Chondrocyte (in vitro differentiated cells): ENCODE data around the gene ART1. TPM values are rescaled to one million over a fixed set of nuclear protein-coding genes. Genes with fewer than 3 reads are reported as not detected.

Experiments
- DNase-seq: peaks from one replicate; pipeline ENCODE4 v3.0.0; 2021; ENCODE audit warnings: mixed read lengths, low spot score
- H3K27ac Mint-ChIP-seq: one replicate; pipeline ENCODE4 v1.8.0; 2021; ENCODE audit warnings: mild to moderate bottlenecking, moderate library complexity, mixed read lengths; ENCODE audit not compliant: unreplicated experiment
- H3K27me3 Mint-ChIP-seq: 2 replicates; pipeline ENCODE4 v1.8.0; 2021; ENCODE audit warnings: low read depth, mixed read lengths
- H3K36me3 Mint-ChIP-seq: 2 replicates; pipeline ENCODE4 v1.8.0; 2021; ENCODE audit warnings: low read depth, mixed read lengths
- H3K4me1 Mint-ChIP-seq: 2 replicates; pipeline ENCODE4 v1.8.0; 2021; ENCODE audit warnings: low read depth, mild to moderate bottlenecking, mixed read lengths
- H3K4me3 Mint-ChIP-seq: one replicate; pipeline ENCODE4 v1.8.0; 2021; ENCODE audit warnings: mild to moderate bottlenecking, moderate library complexity, mixed read lengths; ENCODE audit not compliant: unreplicated experiment
- H3K9me3 Mint-ChIP-seq: 2 replicates; pipeline ENCODE4 v1.8.0; 2021; ENCODE audit warnings: low read depth, mixed read lengths
- total RNA-seq: library from RNA; stranded (reverse); gene quantifications from 3 replicates; pipeline ENCODE4 v1.2.1, GENCODE V29; 2021
- TF ChIP-seq, protein P1 (sequence below): fragments of 200-600 bp; sonication (generic); IDR thresholded peaks from 2 replicates; pipeline ENCODE4 v1.5.0; 2021; ENCODE audit warnings: antibody characterized with exemption, mild to moderate bottlenecking, moderate library complexity

ART1 gene
- total RNA-seq, 1 donor from 2014 or later: not detected

DNA sequence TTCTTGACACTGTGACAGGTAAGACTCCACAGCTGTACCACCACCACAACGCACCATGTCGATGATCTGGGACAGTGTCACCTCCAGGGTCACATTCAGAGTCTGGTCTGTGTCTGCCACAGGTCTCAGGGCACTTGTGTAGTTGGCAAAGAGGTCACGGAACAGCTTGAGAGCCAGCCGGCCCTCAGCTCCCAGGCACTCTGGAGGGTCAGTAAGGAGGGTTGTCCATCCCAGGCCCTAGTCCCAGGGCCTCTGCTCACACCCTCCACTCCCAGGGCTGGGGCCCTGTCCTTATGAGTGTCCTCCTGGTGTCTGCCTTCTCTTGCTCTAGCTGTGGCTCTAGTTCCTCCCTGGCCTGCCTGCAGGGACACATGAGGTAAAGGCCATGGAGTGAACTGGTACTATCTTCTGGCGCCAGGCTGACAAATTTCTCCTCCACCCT lies 24.8 kb downstream of the ART1 start:
- no peaks in the 10 kb centered on the region for H3K27me3 Mint-ChIP-seq
- H3K4me3 Mint-ChIP-seq: no peak overlapping the region
- no peaks in the 10 kb centered on the region for H3K9me3 Mint-ChIP-seq
- TF ChIP-seq, protein P1, sequence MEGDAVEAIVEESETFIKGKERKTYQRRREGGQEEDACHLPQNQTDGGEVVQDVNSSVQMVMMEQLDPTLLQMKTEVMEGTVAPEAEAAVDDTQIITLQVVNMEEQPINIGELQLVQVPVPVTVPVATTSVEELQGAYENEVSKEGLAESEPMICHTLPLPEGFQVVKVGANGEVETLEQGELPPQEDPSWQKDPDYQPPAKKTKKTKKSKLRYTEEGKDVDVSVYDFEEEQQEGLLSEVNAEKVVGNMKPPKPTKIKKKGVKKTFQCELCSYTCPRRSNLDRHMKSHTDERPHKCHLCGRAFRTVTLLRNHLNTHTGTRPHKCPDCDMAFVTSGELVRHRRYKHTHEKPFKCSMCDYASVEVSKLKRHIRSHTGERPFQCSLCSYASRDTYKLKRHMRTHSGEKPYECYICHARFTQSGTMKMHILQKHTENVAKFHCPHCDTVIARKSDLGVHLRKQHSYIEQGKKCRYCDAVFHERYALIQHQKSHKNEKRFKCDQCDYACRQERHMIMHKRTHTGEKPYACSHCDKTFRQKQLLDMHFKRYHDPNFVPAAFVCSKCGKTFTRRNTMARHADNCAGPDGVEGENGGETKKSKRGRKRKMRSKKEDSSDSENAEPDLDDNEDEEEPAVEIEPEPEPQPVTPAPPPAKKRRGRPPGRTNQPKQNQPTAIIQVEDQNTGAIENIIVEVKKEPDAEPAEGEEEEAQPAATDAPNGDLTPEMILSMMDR: no peak
- no peak for DNase-seq
- H3K36me3 Mint-ChIP-seq: peaks cover 36% of the 10 kb centered on the region
- no peak overlapping the region for H3K27ac Mint-ChIP-seq
- peaks cover 3% of the 10 kb centered on the region for H3K4me1 Mint-ChIP-seq

DNA sequence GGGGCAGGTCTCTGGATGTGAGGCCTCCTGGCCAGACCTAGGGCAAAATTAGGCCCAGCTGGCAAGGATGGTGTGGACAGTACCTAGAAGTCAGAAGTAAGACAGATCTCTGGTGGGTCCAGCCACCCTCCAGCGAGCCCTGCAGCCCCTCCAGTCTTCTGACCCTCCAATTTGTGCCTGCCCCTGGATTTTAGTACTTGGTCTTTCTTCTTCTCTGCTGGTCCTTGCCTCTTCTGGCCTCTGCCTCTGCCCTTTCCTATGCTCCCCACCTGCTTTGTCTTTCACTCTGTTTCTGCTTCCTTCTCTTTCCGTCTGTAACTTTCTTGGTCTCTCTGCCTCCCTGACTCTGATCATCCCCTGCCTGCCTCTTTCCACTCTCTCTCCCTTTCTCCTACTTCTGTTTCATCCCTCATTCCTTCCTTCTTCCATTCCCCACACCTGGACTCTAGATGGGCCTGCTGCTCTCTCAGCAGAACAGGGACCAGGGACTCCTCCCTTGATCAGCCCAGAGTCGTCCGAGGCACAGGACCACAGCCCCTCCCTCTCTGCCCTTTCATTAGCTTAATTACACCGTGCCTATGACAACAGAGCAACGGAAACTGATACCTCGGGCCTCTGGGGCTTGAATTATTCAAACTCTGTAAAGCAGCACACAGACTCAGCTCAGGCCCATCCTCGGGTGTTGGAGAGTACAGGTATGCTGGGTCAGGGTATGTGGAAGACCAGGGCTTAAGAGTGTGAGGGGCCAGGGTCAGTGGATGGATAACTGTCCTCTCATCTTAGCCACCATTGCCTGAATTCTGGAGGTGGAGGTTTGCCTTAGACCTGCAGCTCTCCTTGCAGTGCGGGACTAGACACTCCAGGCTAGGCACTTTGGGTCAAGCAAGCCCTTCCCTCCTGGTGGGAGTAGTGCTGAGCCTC lies 26.7 kb downstream of the ART1 start, which contains the start of gene CHRNA10:
Gene CHRNA10 (minus strand): TSS at position 51 of the 921 bp plus-strand sequence. CDS start 72 bp downstream, outside the sequence.
- H3K36me3 Mint-ChIP-seq: peaks cover 40% of the 10 kb centered on the region
- H3K4me3 Mint-ChIP-seq: no peak within 1 kb of the TSS
- TF ChIP-seq, protein P1: no peak
- no peaks in the 10 kb centered on the region for H3K9me3 Mint-ChIP-seq
- no peaks in the 10 kb centered on the region for H3K27me3 Mint-ChIP-seq
- H3K27ac Mint-ChIP-seq: peak within 1 kb of the TSS; percentile 33
- DNase-seq: no peak
- H3K4me1 Mint-ChIP-seq: peaks cover 3% of the 10 kb centered on the region

DNA sequence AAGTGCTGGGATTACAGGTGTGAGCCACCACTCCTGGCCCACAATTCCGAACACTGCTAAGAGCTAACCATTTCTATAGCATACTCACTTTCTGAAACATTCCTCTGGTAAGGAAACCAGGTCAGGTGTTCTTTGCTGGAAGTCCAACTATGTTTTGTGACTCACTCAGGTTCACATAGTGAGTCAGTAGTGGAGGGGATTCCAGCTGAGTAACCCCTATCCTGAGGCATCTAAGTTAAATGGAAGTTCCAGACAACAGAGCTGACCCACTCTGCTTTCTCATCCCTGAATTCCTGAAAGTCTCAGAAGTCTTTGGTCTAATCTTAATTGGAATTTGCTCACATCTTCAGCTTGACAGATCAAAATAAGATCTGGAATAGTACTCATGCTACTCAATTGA lies 29.3 kb downstream of the ART1 start:
- TF ChIP-seq, protein P1: no peak
- Mint-ChIP-seq H3K4me3 (no peak overlapping the region), H3K27me3 (no peaks in the 10 kb centered on the region), H3K4me1 (peaks cover 3% of the 10 kb centered on the region), H3K36me3 (peaks cover 47% of the 10 kb centered on the region), H3K27ac (no peak overlapping the region), H3K9me3 (no peaks in the 10 kb centered on the region)
- DNase-seq: no peak

DNA sequence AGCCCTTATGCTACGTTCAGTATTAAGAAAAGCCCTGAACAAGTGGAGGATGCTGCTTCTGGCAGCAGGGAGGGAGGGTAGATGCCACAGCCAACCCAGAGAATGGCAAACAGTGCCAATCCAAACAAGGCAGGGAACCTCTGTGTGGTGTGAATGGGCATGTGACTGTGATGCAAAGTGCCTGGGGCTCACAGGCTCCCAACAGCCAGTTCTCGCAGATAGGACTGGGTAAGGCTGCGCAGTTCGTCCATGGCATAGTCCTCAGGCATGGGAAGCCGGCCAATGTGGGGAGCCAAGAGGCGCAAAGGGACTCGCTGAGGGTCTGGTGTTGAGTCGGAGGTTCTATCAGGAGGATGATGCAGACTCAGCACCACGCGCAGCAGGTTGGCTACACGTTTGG lies 31.0 kb downstream of the ART1 start:
- no peak for DNase-seq
- H3K9me3 Mint-ChIP-seq: no peaks in the 10 kb centered on the region
- H3K27ac Mint-ChIP-seq: peak overlapping the region; percentile 11
- TF ChIP-seq, protein P1: no peak
- no peaks in the 10 kb centered on the region for H3K27me3 Mint-ChIP-seq
- H3K36me3 Mint-ChIP-seq: peaks cover 53% of the 10 kb centered on the region
- no peak overlapping the region for H3K4me3 Mint-ChIP-seq
- H3K4me1 Mint-ChIP-seq: peaks cover 3% of the 10 kb centered on the region

DNA sequence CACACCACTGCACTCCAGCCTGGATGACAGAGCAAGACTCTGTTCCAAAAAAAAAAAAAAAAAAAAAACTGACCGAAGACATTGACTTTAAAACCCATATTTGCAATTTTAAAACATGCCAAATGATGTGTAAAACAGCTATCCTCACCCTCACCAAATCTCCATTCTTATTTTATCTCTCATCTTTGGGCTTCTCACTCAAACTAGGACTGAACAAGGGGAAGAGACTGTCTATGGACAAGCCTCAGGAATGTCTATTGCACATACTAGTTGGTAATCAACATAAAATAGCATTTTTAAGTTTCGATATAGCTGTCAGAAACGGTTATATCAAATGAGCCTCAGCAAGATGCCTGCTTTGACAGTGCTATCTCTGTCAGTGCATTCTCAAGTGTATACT lies 34.1 kb downstream of the ART1 start:
- H3K27me3 Mint-ChIP-seq: no peaks in the 10 kb centered on the region
- H3K27ac Mint-ChIP-seq: no peak overlapping the region
- H3K4me3 Mint-ChIP-seq: no peak overlapping the region
- DNase-seq: no peak
- H3K9me3 Mint-ChIP-seq: no peaks in the 10 kb centered on the region
- H3K36me3 Mint-ChIP-seq: peaks cover 60% of the 10 kb centered on the region
- TF ChIP-seq, protein P1: no peak
- H3K4me1 Mint-ChIP-seq: peaks cover 3% of the 10 kb centered on the region
